Measurements from ENCODE around the gene CMTM2. TPM values are rescaled to one million over a fixed set of nuclear protein-coding genes. Genes with fewer than 3 reads are reported as not detected.

Gene CMTM2
- total and polyA plus RNA-seq, 12 donors = 0.17 to 0.80 (median 0.55) TPM; not detected in 9

DNA sequence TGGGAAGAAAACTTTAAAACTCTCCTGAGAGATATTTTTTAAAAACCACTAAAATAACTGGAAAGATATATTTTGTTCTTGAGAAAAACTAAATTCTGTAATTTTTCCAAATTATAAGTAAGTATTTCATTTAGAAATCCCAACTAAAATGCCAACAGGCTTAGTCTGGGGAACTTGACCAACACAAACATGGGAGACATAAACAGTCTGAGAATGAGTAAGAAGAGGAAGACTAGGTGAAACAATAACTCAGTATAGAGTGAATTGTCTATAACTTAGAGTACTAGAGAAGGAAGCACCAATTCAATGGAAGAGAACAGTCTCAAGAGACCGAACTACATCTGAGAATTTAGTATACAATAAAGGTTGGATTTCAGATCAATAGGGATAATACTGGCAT lies 10.1 kb upstream of the CMTM2 start:
- WGBS, 4 donors = 96 to 100% (median 98%) methylated on average over 1 of the region's 1 CpG
- Histone ChIP-seq H3K27ac (peak overlapping the region in 1 of 5 donors; percentile 4), H3K9me3 (replicated peaks in 1 of 3) (no peaks in the 10 kb centered on the region), H3K4me1 (replicated peaks in 1 of 2) (peaks cover 0 to 12% of the 10 kb centered on the region in 2 donors), H3K27me3 (no peaks in the 10 kb centered on the region), H3K4me3 (no peak overlapping the region), H3K36me3 (replicated peaks in 1 of 2) (peaks cover 0 to 20% of the 10 kb centered on the region in 2 donors)
- TF ChIP-seq, protein P1, sequence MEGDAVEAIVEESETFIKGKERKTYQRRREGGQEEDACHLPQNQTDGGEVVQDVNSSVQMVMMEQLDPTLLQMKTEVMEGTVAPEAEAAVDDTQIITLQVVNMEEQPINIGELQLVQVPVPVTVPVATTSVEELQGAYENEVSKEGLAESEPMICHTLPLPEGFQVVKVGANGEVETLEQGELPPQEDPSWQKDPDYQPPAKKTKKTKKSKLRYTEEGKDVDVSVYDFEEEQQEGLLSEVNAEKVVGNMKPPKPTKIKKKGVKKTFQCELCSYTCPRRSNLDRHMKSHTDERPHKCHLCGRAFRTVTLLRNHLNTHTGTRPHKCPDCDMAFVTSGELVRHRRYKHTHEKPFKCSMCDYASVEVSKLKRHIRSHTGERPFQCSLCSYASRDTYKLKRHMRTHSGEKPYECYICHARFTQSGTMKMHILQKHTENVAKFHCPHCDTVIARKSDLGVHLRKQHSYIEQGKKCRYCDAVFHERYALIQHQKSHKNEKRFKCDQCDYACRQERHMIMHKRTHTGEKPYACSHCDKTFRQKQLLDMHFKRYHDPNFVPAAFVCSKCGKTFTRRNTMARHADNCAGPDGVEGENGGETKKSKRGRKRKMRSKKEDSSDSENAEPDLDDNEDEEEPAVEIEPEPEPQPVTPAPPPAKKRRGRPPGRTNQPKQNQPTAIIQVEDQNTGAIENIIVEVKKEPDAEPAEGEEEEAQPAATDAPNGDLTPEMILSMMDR (IDR thresholded peaks at IDR 0.05) = no peak
- TF ChIP-seq POLR2A (IDR thresholded peaks at IDR 0.05) = no peak
- no peak for DNase-seq
- intact Hi-C loops (cut with DNase I) = no loop called here

DNA sequence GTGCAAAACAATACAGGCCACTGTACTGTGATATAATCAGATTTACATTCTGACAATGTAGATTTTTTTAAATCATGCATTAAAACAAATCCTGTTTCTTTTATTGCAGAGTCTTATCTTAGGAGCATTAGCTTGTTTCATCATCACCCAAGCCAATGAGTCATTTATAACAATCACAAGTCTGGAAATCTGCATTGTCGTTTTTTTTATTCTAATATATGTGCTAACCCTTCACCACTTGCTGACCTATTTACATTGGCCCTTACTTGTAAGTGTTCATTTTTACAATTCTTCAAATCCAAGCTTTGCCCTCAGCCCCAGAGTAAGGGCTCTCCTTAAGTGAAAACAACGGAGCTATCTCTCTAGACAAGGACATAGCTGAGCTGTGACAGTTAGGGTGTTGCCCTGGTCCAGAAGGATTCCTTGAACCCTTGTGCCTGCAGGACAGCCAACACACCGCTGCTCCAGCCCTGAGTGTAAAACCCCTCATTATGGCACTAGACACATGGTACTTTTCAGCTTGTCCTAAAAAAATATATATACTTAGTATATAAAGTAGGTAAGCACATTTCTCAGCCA lies 9.3 kb upstream of the CMTM2 start:
- 24 to 49% (median 30%) methylated on average over 3 of the region's 3 CpGs for WGBS, 4 donors
- Histone ChIP-seq H3K27me3 (no peaks in the 10 kb centered on the region), H3K36me3 (replicated peaks in 1 of 2) (peaks cover 0 to 17% of the 10 kb centered on the region in 2 donors), H3K9me3 (replicated peaks in 1 of 3) (no peaks in the 10 kb centered on the region), H3K27ac (no peak overlapping the region), H3K4me3 (no peak overlapping the region), H3K4me1 (replicated peaks in 1 of 2) (peaks cover 0 to 12% of the 10 kb centered on the region in 2 donors)
- no peak for DNase-seq
- TF ChIP-seq POLR2A (IDR thresholded peaks at IDR 0.05) = no peak
- TF ChIP-seq, protein P1 (IDR thresholded peaks at IDR 0.05) = no peak
- intact Hi-C loops (cut with DNase I) = no loop called here

DNA sequence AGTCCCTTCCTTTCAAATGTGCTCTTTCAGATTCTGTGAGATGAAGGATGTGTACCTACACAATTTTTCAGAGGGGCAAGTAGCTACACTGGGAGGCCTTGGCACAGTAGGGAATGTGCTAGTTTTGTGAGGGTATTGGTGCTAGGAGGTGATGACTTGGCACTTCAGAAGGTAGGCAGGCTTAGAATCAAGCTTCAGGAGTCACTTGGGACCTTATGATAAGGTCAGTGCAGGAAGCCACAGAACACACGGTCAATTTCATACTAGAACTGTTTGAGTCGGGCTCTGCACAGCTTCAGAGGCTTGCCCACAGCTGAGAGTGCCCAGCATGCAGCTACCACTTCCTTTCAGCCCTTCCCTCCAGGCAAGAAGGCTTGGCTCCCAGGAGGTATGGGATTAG lies 6.9 kb upstream of the CMTM2 start:
- H3K4me3 ChIP-seq = no peak overlapping the region
- 63 to 69% (median 65%) methylated on average over 2 of the region's 2 CpGs for WGBS, 4 donors
- H3K27me3 ChIP-seq = no peaks in the 10 kb centered on the region
- no peak for DNase-seq
- intact Hi-C loops (cut with DNase I) = no loop called here
- no peaks in the 10 kb centered on the region for H3K36me3 ChIP-seq (replicated peaks in 1 of 2)
- H3K4me1 ChIP-seq (replicated peaks in 1 of 2) = peaks cover 0 to 12% of the 10 kb centered on the region in 2 donors
- TF ChIP-seq, protein P1 (IDR thresholded peaks at IDR 0.05) = no peak
- no peak for TF ChIP-seq POLR2A (IDR thresholded peaks at IDR 0.05)
- H3K9me3 ChIP-seq (replicated peaks in 1 of 3) = no peaks in the 10 kb centered on the region
- H3K27ac ChIP-seq = no peak overlapping the region

DNA sequence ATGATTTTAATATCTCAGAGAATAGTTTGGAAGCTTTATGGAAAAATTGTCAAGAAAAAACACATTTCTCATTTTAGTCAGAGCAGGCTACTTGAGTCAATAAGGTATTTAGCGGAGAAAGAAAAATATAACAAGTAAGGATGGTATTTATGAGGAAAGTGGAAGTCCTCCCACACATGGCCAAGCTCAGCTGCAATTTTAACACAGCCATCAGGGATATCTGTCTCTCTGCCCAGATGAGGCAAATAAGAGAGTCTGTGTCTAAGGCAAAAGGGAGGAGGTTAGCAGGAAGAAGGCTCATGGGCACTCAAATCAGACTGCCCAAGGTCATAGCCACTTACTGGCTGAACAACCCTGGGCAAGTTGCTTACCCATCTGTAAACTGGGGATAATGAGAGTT lies 5.2 kb upstream of the CMTM2 start:
- DNase-seq = no peak
- no peak for TF ChIP-seq POLR2A (IDR thresholded peaks at IDR 0.05)
- TF ChIP-seq, protein P1 (IDR thresholded peaks at IDR 0.05) = no peak
- Histone ChIP-seq H3K27ac (no peak overlapping the region), H3K9me3 (replicated peaks in 1 of 3) (no peaks in the 10 kb centered on the region), H3K27me3 (no peaks in the 10 kb centered on the region), H3K4me1 (replicated peaks in 1 of 2) (peaks cover 8 to 14% of the 10 kb centered on the region in 2 donors), H3K4me3 (no peak overlapping the region), H3K36me3 (replicated peaks in 1 of 2) (no peaks in the 10 kb centered on the region)
- WGBS, 4 donors = 76 to 93% (median 88%) methylated on average over 1 of the region's 1 CpG
- intact Hi-C loops (cut with DNase I) = no loop called here
